SJSA1 (cell line): ENCODE results near the gene C21orf91. TPM values are rescaled to one million over a fixed set of nuclear protein-coding genes. Genes with fewer than 3 reads are reported as not detected.

Experiments used
- DNase-seq, 2 experiments: peaks; one replicate each; pipeline ENCODE4 v3.0.0-alpha.2; 2015 to 2020; ENCODE audit warnings: low spot score in 2 of 2, low read depth in 1 of 2
- H3K27ac ChIP-seq: fragments of 250-450 bp; sonication (Bioruptor Pico); 2 replicates; pipeline ENCODE4 v1.5.1; 2020; ENCODE audit warnings: mild to moderate bottlenecking, moderate library complexity
- H3K27me3 ChIP-seq: fragments of 250-450 bp; sonication (Bioruptor Pico); replicated peaks from 2 replicates; pipeline ENCODE4 v1.5.1; 2020; ENCODE audit warnings: mild to moderate bottlenecking, moderate library complexity
- H3K36me3 ChIP-seq: fragments of 250-450 bp; sonication (Bioruptor Pico); 2 replicates; pipeline ENCODE4 v1.5.1; 2020; ENCODE audit warnings: mild to moderate bottlenecking
- H3K4me1 ChIP-seq: fragments of 250-450 bp; sonication (Bioruptor Pico); replicated peaks from 2 replicates; pipeline ENCODE4 v1.6.1; 2021; ENCODE audit warnings: mild to moderate bottlenecking
- H3K4me3 ChIP-seq: fragments of 250-450 bp; sonication (Bioruptor Pico); 2 replicates; pipeline ENCODE4 v1.5.1; 2020; ENCODE audit warnings: mild to moderate bottlenecking
- H3K9me3 ChIP-seq: fragments of 250-450 bp; sonication (Bioruptor Pico); replicated peaks from 2 replicates; pipeline ENCODE4 v1.5.1; 2020; ENCODE audit warnings: mild to moderate bottlenecking
- total RNA-seq: library from RNA; depleted of rRNA; stranded (reverse); fragments of >200 nt; shearing (Covaris generic); gene quantifications from 2 replicates; pipeline ENCODE4 v1.2.3, GENCODE V29; 2014; rRNA removed

C21orf91 gene
- total RNA-seq, 1 experiment from 2014 or later = 14.0 TPM

GRCh38 chr21:17752171-17752570 lies 67.0 kb downstream of the C21orf91 start:
- Histone ChIP-seq H3K27ac (no peak overlapping the region), H3K9me3 (no peaks in the 10 kb centered on the region), H3K36me3 (no peaks in the 10 kb centered on the region), H3K4me1 (no peaks in the 10 kb centered on the region), H3K4me3 (no peak overlapping the region), H3K27me3 (no peaks in the 10 kb centered on the region)
- DNase-seq = no peak

GRCh38 chr21:17746920-17747319 lies 72.2 kb downstream of the C21orf91 start:
- DNase-seq = no peak
- H3K27me3 ChIP-seq = no peaks in the 10 kb centered on the region
- H3K36me3 ChIP-seq = no peaks in the 10 kb centered on the region
- H3K9me3 ChIP-seq = no peaks in the 10 kb centered on the region
- no peaks in the 10 kb centered on the region for H3K4me1 ChIP-seq
- H3K27ac ChIP-seq = no peak overlapping the region
- H3K4me3 ChIP-seq = no peak overlapping the region

GRCh38 chr21:17745086-17745485 lies 74.1 kb downstream of the C21orf91 start:
- Histone ChIP-seq H3K4me3 (no peak overlapping the region), H3K27ac (no peak overlapping the region), H3K27me3 (no peaks in the 10 kb centered on the region), H3K4me1 (no peaks in the 10 kb centered on the region), H3K9me3 (no peaks in the 10 kb centered on the region), H3K36me3 (no peaks in the 10 kb centered on the region)
- no peak for DNase-seq

- Histone ChIP-seq H3K9me3 (no peaks in the 10 kb centered on the region), H3K27ac (no peak overlapping the region), H3K4me3 (no peak overlapping the region), H3K27me3 (no peaks in the 10 kb centered on the region), H3K4me1 (no peaks in the 10 kb centered on the region), H3K36me3 (no peaks in the 10 kb centered on the region)
- no peak for DNase-seq
Measured at GRCh38 chr21:17742940-17743592, 76.1 kb downstream of the C21orf91 start.

GRCh38 chr21:17742181-17742580 lies 77.0 kb downstream of the C21orf91 start:
- H3K27me3 ChIP-seq = no peaks in the 10 kb centered on the region
- H3K4me1 ChIP-seq = no peaks in the 10 kb centered on the region
- H3K27ac ChIP-seq = no peak overlapping the region
- no peaks in the 10 kb centered on the region for H3K9me3 ChIP-seq
- H3K4me3 ChIP-seq = no peak overlapping the region
- DNase-seq = no peak
- H3K36me3 ChIP-seq = no peaks in the 10 kb centered on the region

Other genes with a start within 250 kb of the C21orf91 start
- gene BTG3, start 206.5 kb downstream of the C21orf91 start, total RNA-seq = 108 and 157 TPM in 2 replicates